CD4-positive, alpha-beta memory T cell (primary cell): ENCODE data around the gene FGD4. TPM values are rescaled to one million over a fixed set of nuclear protein-coding genes. Genes with fewer than 3 reads are reported as not detected.

Source experiments
- CTCF ChIA-PET: fragments of 350-600 bp; sonication (Branson Sonifier 250); formaldehyde crosslinking; loops from one replicate; lab custom pipeline; 2021; ENCODE audit warnings: inconsistent platforms; ENCODE audit not compliant: partially characterized antibody; lab: Charles Lee
- POLR2A ChIA-PET: fragments of 350-600 bp; sonication (Branson Sonifier 250); formaldehyde crosslinking; loops from one replicate; lab custom pipeline; 2021; ENCODE audit not compliant: partially characterized antibody; lab: Charles Lee
- DNase-seq, 5 donors: peaks; one replicate each; pipeline versions ENCODE4 v3.0.0 to v3.0.0-alpha.2; 2020 to 2022; ENCODE audit warnings: mixed read lengths in 1 of 5
- H3K27ac ChIP-seq: one replicate; pipeline ENCODE4 v1.7.0; 2013; ENCODE audit warnings: low read depth, low read length
- H3K27me3 ChIP-seq: 2 replicates; pipeline ENCODE4 v1.7.0; 2013; ENCODE audit warnings: mild to moderate bottlenecking, low read length, moderate library complexity; ENCODE audit not compliant: insufficient read depth
- H3K36me3 ChIP-seq: 2 replicates; pipeline ENCODE4 v1.7.0; 2013; ENCODE audit warnings: mild to moderate bottlenecking, low read length, moderate library complexity; ENCODE audit not compliant: insufficient read depth
- H3K4me1 ChIP-seq: 2 replicates; pipeline ENCODE4 v1.7.0; 2013; ENCODE audit warnings: mild to moderate bottlenecking, low read length, moderate library complexity; ENCODE audit not compliant: insufficient read depth
- H3K4me3 ChIP-seq, 2 donors: one replicate each; pipeline ENCODE4 v1.7.0; 2013; ENCODE audit warnings: low read length in 2 of 2, mild to moderate bottlenecking in 1 of 2
- H3K9me3 ChIP-seq, 2 donors: one replicate each; pipeline ENCODE4 v1.7.0; 2013; ENCODE audit warnings: low read length in 2 of 2, control low read depth in 1 of 2; ENCODE audit not compliant: control insufficient read depth in 1 of 2
- H3K27ac Mint-ChIP-seq, 7 donors: one replicate each; pipeline ENCODE4 v1.8.0; 2020 to 2021; ENCODE audit warnings: mixed read lengths in 7 of 7, mild to moderate bottlenecking in 6 of 7, inconsistent platforms in 3 of 7, moderate library complexity in 3 of 7
- H3K27me3 Mint-ChIP-seq, 2 donors: one replicate each; pipeline ENCODE4 v1.8.0; 2020 to 2021; ENCODE audit warnings: mixed read lengths in 2 of 2
- H3K36me3 Mint-ChIP-seq, 2 donors: one replicate each; pipeline ENCODE4 v1.8.0; 2020 to 2021; ENCODE audit warnings: mixed read lengths in 2 of 2, inconsistent platforms in 1 of 2, mild to moderate bottlenecking in 1 of 2
- H3K4me1 Mint-ChIP-seq, 4 donors: one replicate each; pipeline ENCODE4 v1.8.0; 2020 to 2021; ENCODE audit warnings: mixed read lengths in 4 of 4, mild to moderate bottlenecking in 1 of 4
- H3K4me3 Mint-ChIP-seq, 8 donors: one replicate each; pipeline ENCODE4 v1.8.0; 2020 to 2021; ENCODE audit warnings: mixed read lengths in 8 of 8, mild to moderate bottlenecking in 7 of 8, moderate library complexity in 6 of 8, inconsistent platforms in 3 of 8
- H3K9me3 Mint-ChIP-seq, 8 donors: one replicate each; pipeline ENCODE4 v1.8.0; 2020 to 2021; ENCODE audit warnings: mixed read lengths in 8 of 8, mild to moderate bottlenecking in 5 of 8, inconsistent platforms in 3 of 8, moderate library complexity in 1 of 8
- intact Hi-C: fragments of 100-400 bp; cut with micrococcal nuclease; formaldehyde crosslinking; loops from one replicate; pipeline ENCODE4 v1.15.1; 2023
- polyA plus RNA-seq, 2 donors: library from polyadenylated mRNA; unstranded; fragments of 300-500 nt; fragmentation: Illumina TruSeq; gene quantifications; one replicate each; pipeline ENCODE4 v1.2.3, GENCODE V29; 2021
- total RNA-seq, 2 experiments: library from RNA; stranded (reverse); gene quantifications; one replicate each; pipeline ENCODE4 v1.2.3, GENCODE V29; 2021

FGD4 gene
- total and polyA plus RNA-seq, 4 experiments from 2014 or later = 0.23 to 0.47 (median 0.34) TPM; not detected in 1

DNA sequence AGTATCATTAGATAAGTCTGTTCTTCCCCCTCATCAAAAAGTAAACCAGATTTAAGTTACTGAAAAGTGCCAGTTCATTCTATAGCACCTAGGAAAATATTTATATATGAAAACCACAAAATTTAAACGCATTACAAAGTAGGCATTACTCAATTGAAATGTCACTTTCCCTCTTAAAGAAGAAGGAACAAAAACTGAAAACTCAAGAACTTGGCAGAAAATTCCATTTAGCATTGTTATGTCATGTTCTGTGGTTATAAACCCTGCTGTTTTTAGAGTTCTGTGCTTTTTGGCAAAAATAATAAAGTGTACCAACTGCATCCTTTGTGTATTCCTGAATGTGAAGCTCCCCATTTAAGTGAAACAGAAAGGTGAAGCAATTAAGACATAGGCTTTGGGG is 3.6 kb downstream of the FGD4 start:
- DNase-seq = no peak
- H3K4me3 Mint-ChIP-seq = no peak overlapping the region
- H3K27me3 Mint-ChIP-seq = peaks cover 25 to 35% of the 10 kb centered on the region in 2 donors
- H3K27ac Mint-ChIP-seq = no peak overlapping the region
- H3K36me3 Mint-ChIP-seq = no peaks in the 10 kb centered on the region
- Histone ChIP-seq H3K4me3 (no peak overlapping the region), H3K4me1 (peaks cover 13% of the 10 kb centered on the region), H3K27ac (no peak overlapping the region), H3K9me3 (no peaks in the 10 kb centered on the region), H3K36me3 (no peaks in the 10 kb centered on the region), H3K27me3 (peaks cover 12% of the 10 kb centered on the region)
- intact Hi-C loops = no loop called here
- H3K9me3 Mint-ChIP-seq = no peaks in the 10 kb centered on the region
- POLR2A ChIA-PET = no interaction called here
- CTCF ChIA-PET = no interaction called here
- peaks cover 5 to 12% (median 8%) of the 10 kb centered on the region in 4 donors for H3K4me1 Mint-ChIP-seq

DNA sequence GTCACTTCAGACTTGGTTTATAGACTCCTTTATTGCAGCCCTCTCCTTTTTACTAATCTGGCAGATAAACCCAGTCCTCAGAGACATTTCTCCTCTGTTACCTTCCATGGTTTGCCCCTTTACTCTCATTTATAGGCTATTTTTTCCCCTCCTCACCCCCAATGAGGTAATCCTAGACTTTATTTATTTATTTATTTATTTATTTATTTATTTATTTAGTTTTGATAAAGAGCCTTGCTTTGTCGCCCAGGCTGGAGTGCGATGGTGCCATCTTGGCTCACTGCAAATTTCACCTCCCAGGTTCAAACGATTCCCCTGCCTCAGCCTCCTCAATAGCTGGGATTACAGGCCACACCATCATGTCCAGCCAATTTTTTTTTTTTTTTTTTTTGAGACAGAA is 8.4 kb downstream of the FGD4 start:
- no peaks in the 10 kb centered on the region for H3K4me1 ChIP-seq
- Mint-ChIP-seq H3K9me3 (peaks cover 0 to 2% (median 0%) of the 10 kb centered on the region in 8 donors), H3K27ac (no peak overlapping the region), H3K4me1 (peaks cover 0 to under 1% (median 0%) of the 10 kb centered on the region in 4 donors), H3K4me3 (no peak overlapping the region), H3K27me3 (peaks cover 23 to 25% of the 10 kb centered on the region in 2 donors), H3K36me3 (no peaks in the 10 kb centered on the region)
- H3K27me3 ChIP-seq = no peaks in the 10 kb centered on the region
- ChIA-PET POLR2A (no interaction called here), CTCF (no interaction called here)
- no peak for DNase-seq
- H3K9me3 ChIP-seq = no peaks in the 10 kb centered on the region
- H3K27ac ChIP-seq = no peak overlapping the region
- H3K4me3 ChIP-seq = no peak overlapping the region
- no peaks in the 10 kb centered on the region for H3K36me3 ChIP-seq
- intact Hi-C loops = no loop called here

DNA sequence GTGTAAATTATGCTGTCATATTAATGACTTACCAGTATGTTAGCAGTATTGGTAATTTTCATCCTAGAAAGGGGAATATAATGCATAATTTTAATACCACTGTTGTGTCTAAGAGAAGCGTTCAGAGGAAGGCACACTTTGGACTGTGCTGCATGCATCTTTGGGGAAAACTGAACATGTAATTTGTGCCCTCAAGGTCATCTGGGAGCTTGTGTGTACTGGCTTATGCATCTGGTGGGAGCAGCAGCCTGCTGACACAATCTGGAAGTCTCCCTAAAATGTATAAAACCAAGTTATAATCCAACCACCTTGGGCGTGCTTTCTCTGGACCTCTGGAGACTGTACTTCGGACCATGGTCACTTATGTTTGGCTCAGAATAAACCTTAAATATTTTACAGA is 14.1 kb downstream of the FGD4 start:
- Histone ChIP-seq H3K9me3 (no peaks in the 10 kb centered on the region), H3K27ac (no peak overlapping the region), H3K4me1 (no peaks in the 10 kb centered on the region), H3K27me3 (no peaks in the 10 kb centered on the region), H3K36me3 (no peaks in the 10 kb centered on the region), H3K4me3 (no peak overlapping the region)
- intact Hi-C loops = no loop called here
- Mint-ChIP-seq H3K4me1 (no peaks in the 10 kb centered on the region), H3K9me3 (peaks cover 0 to 2% (median 0%) of the 10 kb centered on the region in 8 donors), H3K27me3 (peaks cover 8 to 15% of the 10 kb centered on the region in 2 donors), H3K4me3 (no peak overlapping the region), H3K27ac (no peak overlapping the region), H3K36me3 (no peaks in the 10 kb centered on the region)
- no peak for DNase-seq
- ChIA-PET POLR2A (no interaction called here), CTCF (no interaction called here)

DNA sequence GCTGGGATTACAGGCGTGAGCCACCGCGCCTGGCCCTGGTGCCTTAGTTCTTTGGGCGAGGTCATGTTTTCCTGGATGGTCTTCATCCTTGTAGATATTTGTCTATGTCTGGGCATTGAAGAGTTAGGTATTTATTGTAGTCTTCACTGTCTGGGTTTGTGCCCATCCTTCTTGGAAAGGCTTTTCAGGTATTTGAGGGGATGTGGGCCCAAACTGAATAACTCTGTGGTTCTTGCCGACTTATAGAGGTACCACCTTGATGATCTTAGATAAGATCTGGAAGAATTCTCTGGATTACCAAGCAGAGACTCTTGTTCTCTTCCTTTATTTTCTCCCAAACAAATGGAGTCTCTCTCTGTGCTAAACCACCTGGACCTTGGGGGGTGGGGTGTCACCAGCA is 18.9 kb downstream of the FGD4 start:
- DNase-seq = no peak

DNA sequence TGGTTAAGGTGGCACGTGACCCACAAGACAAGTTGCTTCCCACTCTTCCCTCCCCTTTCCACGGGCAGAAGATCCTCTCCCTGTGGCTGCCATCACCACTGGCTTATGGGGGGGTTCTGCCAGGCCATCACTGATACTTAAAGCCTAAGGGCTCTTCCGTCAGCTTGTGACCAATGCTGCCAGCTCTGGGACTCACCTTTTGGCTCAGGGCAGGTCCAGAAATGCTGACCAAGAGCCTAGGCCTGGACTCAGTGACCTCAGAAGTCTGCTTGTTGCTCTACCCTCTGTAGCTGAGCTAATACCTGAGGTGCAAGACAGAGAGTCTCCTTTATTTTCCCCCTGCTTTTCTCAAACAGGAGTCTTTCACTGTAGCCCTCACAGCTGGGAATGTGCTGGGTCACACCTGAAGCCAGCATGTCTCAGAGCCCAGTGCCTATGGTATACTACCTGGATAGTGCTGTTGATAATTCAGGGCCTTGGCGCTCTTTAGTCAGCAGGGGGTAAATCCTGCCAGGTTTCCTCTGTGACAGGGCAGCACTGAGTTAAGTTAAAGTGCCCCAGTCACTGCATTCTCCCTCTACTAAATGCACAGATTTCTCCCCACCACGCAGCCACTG is 19.7 kb downstream of the FGD4 start:
- DNase-seq = no peak
- Histone ChIP-seq H3K27ac (no peak overlapping the region), H3K36me3 (no peaks in the 10 kb centered on the region), H3K4me3 (no peak overlapping the region), H3K27me3 (no peaks in the 10 kb centered on the region), H3K4me1 (no peaks in the 10 kb centered on the region), H3K9me3 (no peaks in the 10 kb centered on the region)
- Mint-ChIP-seq H3K4me1 (no peaks in the 10 kb centered on the region), H3K27ac (no peak overlapping the region), H3K27me3 (peaks cover 3 to 10% of the 10 kb centered on the region in 2 donors), H3K9me3 (peaks cover 0 to under 1% (median 0%) of the 10 kb centered on the region in 8 donors), H3K36me3 (no peaks in the 10 kb centered on the region), H3K4me3 (no peak overlapping the region)
- intact Hi-C loops = no loop called here
- CTCF ChIA-PET = no interaction called here
- POLR2A ChIA-PET = no interaction called here

More for the DNA sequence above, 18.9 kb downstream of the FGD4 start:
- intact Hi-C loops = no loop called here
- no peaks in the 10 kb centered on the region for H3K27me3 ChIP-seq
- Mint-ChIP-seq H3K36me3 (no peaks in the 10 kb centered on the region), H3K4me1 (no peaks in the 10 kb centered on the region), H3K9me3 (no peaks in the 10 kb centered on the region), H3K27ac (no peak overlapping the region), H3K27me3 (peaks cover 3 to 10% of the 10 kb centered on the region in 2 donors), H3K4me3 (no peak overlapping the region)
- CTCF ChIA-PET = no interaction called here
- POLR2A ChIA-PET = no interaction called here
- H3K36me3 ChIP-seq = no peaks in the 10 kb centered on the region
- no peaks in the 10 kb centered on the region for H3K9me3 ChIP-seq
- no peak overlapping the region for H3K4me3 ChIP-seq
- H3K27ac ChIP-seq = no peak overlapping the region
- H3K4me1 ChIP-seq = no peaks in the 10 kb centered on the region

DNA sequence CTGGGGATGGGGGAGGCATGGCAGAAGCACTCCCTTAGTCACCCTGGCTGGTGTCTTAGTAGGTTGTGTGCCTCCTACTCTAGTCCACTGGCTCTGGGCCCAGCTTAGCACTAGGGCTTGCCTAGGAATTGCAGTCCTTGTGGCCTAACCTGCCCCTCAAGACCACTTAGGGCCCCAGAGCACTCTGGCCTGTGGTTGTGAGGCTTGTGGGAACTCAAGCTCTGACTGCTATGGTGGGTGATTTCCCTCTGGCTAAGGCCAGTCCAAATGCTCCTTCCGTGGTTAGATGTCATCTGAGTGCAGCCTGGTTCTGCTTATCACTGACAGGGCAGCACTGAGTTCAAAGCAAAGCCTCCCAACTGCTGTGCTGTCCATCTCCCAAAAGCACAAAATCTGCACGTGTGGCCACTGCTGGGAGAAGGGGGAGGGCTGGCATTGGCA is 20.2 kb downstream of the FGD4 start:
- H3K4me3 Mint-ChIP-seq = no peak overlapping the region
- POLR2A ChIA-PET = no interaction called here

DNA sequence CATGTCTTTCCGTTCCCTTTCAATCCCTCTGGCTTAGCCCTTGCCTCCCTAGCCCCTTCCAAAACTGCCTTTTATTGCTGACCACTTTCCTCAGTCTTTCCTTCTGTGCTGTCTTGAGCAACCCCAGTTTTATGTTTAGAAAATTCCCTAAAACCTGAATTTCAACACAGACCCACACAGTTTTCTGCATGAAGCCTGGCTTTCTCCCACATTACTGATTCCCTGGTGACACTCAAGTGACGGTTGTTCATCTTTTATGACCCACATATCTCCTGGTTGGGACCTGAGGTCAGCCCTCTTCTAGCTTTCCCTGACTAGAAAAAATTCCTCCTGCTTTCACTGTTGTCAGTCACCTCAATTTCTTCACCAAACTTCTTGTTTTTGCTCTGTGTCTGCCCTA is 21.0 kb downstream of the FGD4 start:
- H3K4me1 ChIP-seq = no peaks in the 10 kb centered on the region
- Mint-ChIP-seq H3K4me1 (no peaks in the 10 kb centered on the region), H3K9me3 (peaks cover 0 to 8% (median 0%) of the 10 kb centered on the region in 8 donors), H3K27me3 (peaks cover 6 to 13% of the 10 kb centered on the region in 2 donors), H3K4me3 (no peak overlapping the region), H3K27ac (no peak overlapping the region), H3K36me3 (no peaks in the 10 kb centered on the region)
- H3K36me3 ChIP-seq = no peaks in the 10 kb centered on the region
- no peak overlapping the region for H3K27ac ChIP-seq
- intact Hi-C loops = no loop called here
- no peak for DNase-seq
- ChIA-PET POLR2A (no interaction called here), CTCF (interaction anchor here (0.5 kb wide), 1 partner anchor 364 kb away, joined by 3 read pairs; no protein-coding TSS in a partner anchor)
- no peak overlapping the region for H3K4me3 ChIP-seq
- H3K9me3 ChIP-seq = no peaks in the 10 kb centered on the region
- H3K27me3 ChIP-seq = no peaks in the 10 kb centered on the region

More for the DNA sequence above, 20.2 kb downstream of the FGD4 start:
- no peak overlapping the region for H3K27ac ChIP-seq
- no peak overlapping the region for H3K27ac Mint-ChIP-seq
- H3K36me3 ChIP-seq = no peaks in the 10 kb centered on the region
- H3K27me3 ChIP-seq = no peaks in the 10 kb centered on the region
- no peaks in the 10 kb centered on the region for H3K4me1 ChIP-seq
- DNase-seq = no peak
- peaks cover 3 to 13% of the 10 kb centered on the region in 2 donors for H3K27me3 Mint-ChIP-seq
- CTCF ChIA-PET = no interaction called here
- no peaks in the 10 kb centered on the region for H3K4me1 Mint-ChIP-seq
- H3K36me3 Mint-ChIP-seq = no peaks in the 10 kb centered on the region
- intact Hi-C loops = no loop called here
- H3K9me3 ChIP-seq = no peaks in the 10 kb centered on the region
- no peak overlapping the region for H3K4me3 ChIP-seq
- peaks cover 0 to 6% (median 0%) of the 10 kb centered on the region in 8 donors for H3K9me3 Mint-ChIP-seq
